Thyroid gland (tissue), 4 donors: ENCODE results near the gene LNX1.

ENCODE experiments used
- POLR2A ChIP-seq, 2 donors: fragments of 450-650 bp; IDR thresholded peaks; one replicate each; pipeline ENCODE4 v1.6.1; 2017; ENCODE audit warnings: antibody characterized with exemption in 2 of 2, mild to moderate bottlenecking in 2 of 2, moderate library complexity in 1 of 2
- TF ChIP-seq, protein P1 (sequence below), 6 experiments: fragments of 200-600 bp in 3 of 6; fragments of 450-650 bp in 3 of 6; sonication (generic) in 3 of 6; IDR thresholded peaks; one replicate each; pipeline ENCODE4 v1.5.1; 2016 to 2019; ENCODE audit warnings: antibody characterized with exemption in 6 of 6, mild to moderate bottlenecking in 2 of 6, inconsistent platforms in 1 of 6, moderate library complexity in 1 of 6

DNA sequence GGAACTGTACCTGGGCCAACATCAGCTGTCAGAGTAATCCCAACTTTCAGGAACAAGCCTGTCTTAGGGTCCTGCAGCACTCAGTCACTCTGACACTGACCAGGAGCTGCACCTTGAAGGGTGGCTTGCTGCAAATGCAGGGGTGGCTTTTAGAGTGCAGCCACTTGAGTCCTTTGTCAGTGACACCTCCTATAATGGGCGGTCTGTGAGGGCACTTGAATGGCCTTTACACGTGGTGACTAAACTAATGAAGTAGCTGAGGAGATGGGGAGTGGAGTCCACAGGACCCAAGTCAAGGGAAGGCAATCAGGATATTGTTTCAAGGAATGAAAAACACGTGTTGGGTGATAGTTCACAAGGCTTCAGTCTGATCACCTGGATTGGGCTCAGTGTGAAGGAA is 11.1 kb upstream of the LNX1 start:
- no peak for TF ChIP-seq POLR2A (IDR thresholded peaks at IDR 0.05)
- TF ChIP-seq, protein P1, sequence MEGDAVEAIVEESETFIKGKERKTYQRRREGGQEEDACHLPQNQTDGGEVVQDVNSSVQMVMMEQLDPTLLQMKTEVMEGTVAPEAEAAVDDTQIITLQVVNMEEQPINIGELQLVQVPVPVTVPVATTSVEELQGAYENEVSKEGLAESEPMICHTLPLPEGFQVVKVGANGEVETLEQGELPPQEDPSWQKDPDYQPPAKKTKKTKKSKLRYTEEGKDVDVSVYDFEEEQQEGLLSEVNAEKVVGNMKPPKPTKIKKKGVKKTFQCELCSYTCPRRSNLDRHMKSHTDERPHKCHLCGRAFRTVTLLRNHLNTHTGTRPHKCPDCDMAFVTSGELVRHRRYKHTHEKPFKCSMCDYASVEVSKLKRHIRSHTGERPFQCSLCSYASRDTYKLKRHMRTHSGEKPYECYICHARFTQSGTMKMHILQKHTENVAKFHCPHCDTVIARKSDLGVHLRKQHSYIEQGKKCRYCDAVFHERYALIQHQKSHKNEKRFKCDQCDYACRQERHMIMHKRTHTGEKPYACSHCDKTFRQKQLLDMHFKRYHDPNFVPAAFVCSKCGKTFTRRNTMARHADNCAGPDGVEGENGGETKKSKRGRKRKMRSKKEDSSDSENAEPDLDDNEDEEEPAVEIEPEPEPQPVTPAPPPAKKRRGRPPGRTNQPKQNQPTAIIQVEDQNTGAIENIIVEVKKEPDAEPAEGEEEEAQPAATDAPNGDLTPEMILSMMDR (IDR thresholded peaks at IDR 0.05) = no peak
